OCI-M2 (cell line): ENCODE results near the gene ZNF565.
A peak's percentile ranks its signal among the peaks of the same experiment; 100 is the strongest.
"Not testable (repeated sequence)": the region's sequence is repeated elsewhere in the genome, so short reads cannot be mapped to it uniquely, and the experiment has no call there.

Source experiments
- DNase-seq: peaks from one replicate; lab custom pipeline; 2025; ENCODE audit not compliant: unreplicated experiment; lab: John Stamatoyannopoulos, UW

ZNF565 gene

DNA sequence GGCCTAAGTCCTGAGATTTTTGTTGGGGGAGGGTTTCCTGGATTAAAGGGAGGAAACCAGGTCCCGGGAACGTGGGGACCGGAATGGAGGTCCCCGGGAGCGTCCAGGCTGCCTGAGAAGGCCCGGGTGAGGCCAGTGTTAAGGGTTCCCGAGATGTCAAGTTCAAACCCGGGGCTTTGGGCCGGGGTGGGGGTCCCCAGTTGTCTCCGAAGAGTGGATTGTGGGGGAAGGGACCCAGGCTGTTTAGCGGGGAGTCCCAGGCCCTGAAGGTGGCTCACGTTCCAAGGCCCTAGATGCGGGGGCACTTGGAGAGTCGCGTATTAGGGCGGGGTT lies 62.5 kb downstream of the ZNF565 start:
- DNase-seq, result no peak

DNA sequence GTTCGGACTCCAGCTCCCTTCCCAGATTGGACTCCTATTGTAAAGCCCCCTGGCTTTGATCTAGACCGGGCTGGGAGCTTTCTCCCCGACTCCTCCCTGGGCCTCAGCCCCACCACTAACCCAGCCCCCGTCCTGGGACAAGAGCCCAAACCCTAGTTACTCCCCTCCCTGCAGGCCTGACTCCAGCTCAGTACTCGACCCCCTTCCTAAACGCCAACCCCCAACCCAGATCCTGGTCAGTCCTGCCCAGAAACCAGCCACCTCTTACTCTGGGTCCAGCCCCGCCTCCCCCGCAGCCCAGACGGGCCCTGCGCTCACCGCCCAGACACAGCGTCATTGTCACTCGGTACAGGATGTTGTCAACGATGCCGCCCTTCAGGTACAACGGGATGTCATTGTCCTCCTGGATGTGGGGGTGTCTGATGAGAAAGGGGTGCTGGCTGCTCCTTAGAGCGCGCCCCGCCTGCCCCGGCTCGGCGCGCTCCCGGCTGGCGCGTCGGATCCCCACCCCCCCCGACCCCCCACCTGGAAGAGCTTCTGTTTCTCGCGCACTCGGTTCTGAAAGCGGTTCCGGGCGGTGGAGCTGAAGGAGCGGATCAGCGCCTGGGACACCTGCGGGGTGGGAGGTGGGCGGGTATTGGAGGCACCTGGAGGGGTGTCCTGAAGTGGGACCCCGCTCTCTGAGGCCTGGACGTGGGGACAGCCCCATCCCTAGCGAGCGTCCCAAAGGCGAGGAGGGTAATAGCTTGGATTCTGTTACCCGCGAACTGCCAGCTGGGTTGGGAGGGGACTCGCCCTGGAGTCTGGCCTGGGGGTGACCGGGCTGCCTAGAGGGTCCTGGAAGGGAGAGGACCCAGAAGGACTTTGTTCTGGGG lies 63.1 kb downstream of the ZNF565 start:
- no peak for DNase-seq

DNA sequence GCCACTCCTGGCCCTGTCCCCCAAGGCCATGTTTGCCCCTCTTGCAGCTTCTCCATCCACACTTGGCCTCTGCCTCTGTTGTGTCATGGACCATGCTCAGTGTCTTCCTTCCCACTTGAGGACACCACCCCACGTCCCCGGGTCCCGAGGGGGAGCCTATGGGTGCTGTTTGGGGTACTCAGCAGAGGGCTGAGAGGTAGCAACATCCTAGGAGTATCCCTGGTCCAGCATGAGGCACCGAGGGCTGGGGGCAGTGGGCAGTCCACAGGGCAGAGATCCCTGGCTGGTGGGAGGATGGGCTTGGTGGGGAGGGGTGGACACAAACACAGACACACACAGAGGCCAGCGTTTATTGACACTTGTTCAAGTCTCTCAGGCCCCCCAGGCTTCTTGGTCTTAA lies 63.9 kb downstream of the ZNF565 start:
- DNase-seq, result no peak

DNA sequence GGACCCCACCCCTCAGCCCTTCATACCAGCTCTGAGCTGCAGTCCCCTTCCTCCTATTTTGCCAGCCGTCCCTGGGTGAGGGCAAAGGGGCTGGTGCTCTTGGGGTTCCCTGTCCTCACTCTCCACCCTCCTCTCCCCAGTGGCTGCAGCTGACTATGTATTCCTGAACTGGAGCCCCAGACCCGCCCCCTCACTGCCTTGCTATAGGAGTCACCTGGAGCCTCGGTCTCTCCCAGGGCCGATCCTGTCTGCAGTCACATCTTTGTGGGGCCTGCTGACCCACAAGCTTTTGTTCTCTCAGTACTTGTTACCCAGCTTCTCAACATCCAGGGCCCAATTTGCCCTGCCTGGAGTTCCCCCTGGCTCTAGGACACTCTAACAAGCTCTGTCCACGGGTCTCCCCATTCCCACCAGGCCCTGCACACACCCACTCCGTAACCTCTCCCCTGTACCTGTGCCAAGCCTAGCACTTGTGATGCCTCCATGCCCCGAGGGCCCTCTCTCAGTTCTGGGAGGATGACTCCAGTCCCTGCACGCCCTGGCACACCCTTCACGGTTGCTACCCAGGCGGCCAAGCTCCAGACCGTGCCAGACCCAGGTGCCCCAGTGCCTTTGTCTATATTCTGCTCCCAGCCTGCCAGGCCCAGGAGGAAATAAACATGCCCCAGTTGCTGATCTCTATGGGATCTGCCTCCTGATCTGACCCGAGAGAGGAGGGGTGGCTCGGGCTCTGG lies 64.6 kb downstream of the ZNF565 start:
- no peak for DNase-seq

DNA sequence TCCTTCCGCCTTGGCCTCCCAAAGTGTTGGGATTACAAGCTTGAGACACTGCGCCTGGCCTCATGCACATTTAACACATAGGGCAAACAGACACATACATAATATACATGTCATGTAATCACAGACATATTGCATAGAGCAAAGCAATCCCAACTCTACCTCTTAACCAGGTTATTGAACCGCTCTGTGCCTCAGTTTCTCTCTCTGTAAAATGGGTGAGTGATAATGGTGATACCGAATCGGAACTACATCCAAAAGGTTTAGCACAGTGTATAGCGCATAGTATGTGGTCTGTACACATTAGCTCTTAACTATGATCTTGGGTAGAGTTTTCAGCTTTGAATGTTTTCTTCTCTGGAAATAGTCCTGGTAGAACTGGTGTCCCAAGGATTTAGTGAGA lies 69.8 kb downstream of the ZNF565 start:
- no peak for DNase-seq

DNA sequence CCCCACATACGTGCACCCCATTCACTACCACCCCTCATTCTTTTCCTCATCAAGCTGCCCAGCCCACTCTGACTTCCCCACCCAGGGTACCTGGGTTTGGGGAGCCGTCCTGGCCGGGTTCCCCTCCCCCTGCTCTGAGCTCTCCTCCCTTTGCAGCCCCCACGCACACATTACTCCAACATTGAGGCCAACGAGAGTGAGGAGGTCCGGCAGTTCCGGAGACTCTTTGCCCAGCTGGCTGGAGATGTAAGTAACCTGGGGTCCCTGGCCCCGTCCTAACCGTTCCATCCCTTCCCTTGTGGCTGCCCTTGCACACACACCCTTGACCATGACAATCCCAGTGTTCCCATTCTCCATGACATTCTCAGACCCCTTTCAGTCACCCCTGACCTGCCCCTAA lies 72.0 kb downstream of the ZNF565 start:
- no peak for DNase-seq

DNA sequence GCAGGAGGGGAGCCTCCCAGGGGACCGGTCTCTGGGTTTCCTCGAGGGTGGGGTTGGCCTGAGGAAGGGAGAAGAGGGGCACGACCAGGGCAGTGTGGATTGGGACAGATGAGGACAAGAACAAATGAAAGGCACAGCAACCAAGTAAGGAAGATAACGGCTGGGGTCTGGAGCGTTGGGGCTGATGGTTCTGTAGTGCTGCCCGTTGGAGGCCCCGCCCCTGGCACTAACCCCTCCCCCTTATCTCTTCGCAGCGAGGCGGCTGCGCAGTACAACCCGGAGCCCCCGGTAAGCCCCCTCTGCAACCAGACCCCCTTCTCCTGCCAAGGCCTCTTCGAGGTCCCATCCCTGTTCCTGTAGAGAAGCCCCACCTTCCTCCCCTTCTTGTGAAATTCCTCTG lies 72.4 kb downstream of the ZNF565 start:
- no peak for DNase-seq

DNA sequence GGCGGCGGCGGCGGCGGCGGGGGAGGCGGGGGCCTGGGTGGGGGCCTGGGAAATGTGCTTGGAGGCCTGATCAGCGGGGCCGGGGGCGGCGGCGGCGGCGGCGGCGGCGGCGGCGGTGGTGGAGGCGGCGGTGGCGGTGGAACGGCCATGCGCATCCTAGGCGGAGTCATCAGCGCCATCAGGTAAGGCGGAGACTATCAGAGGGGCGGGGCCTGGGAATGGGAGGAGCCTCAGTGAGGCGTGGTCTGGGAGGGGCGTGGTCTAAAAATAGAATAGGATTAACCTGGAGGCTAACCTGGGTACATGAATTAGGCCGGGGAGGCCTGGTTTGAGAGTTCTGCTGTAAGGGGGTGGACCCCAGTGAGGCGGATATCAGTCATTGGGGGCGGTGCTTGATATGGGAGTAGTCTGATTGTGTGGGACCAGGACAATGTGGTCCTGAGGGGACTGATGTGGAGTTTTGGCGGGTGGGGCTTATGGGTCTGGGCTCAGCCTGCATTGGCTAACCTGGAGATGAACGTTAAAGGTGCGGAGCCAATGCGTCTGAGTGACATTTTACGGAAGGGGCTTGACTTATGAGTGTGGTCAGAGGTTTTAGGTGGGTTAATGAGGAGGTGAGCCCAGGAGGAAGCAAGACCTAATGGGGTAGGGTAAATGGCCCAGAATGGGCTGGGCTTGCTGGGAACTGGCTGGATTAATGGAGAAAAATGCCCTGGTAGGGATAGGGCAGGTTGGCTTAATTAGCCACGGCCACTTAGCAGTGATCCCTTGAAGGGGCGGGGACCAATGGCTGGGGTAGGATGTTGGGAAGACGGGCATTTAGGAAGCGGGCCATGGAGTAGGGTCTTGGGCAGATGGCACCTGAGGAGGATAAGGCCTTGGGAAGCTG lies 73.2 kb downstream of the ZNF565 start:
- peak; percentile 90 for DNase-seq

DNA sequence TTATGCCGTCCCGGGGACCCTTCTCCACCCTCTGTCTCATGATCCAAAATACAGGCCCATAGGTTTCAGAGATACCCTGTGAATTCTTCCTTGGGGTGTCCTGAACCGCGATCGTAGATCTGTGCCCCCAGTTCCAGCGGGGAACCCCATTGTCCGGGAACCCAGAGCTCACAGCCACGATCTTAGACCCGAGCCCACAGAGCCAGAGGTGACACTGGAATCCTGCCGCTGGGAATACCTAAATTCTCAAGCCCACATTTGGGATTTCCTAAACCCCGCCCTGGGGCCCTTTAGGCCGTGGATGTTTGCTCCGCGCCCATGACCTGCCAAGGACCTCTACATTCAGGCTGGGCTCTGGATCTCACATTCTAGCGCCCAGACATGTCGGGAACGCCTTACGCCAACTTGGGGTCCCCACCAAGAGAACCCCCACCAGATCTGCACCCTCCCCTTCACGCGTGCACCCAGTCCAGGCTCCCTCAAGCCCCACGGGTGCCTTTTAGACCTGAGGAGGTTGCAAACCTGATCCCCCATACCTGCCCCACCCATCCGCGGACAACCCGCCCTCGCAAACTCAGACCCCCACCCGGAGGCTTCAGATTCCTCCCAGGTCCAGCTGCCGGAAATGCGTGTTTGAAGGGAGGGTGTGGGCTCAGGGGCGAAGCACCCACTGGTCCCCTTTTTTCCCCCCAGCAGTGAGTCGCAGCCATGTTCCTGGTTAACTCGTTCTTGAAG lies 74.0 kb downstream of the ZNF565 start:
- peak; percentile 92 for DNase-seq

DNA sequence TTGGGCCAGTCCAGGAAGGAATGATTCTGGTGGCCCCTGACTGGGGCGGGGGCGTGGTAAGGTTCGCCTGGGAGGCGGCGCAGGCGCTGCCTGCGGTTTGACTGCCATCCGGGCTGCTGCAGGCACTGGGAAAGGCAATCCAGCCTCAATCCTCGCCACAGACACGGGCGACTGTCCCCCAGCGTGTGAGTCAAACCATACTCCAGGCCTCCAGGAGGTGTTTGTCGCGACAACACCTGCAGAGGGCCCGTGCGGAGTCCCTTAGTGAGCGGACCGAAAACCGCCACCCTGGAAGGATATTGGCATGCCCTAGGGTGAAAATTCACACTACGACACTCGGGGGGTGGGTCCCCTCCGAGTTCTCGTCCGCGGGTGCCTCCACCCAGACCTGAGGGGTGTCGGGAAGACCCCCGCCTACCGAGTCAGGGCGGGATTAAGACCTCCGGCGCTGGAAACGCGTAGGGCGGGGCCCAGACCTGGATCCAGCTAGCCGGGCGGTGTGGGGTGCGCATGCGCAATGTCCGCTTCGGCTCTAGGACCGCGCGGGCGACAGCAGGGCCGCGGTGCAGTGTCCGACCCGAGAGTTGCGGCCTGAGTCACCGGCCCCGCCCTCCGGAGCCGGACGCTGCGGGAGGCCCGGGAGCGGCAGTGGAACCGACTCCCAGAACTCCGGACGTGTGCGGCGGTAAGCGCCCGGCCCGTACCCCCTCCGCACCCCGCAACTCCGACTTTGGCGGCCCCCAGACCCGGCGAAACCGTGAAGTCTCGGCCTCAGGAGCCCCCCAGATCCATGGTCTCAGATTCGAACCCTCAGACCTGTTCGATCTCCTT lies 74.8 kb downstream of the ZNF565 start, which contains the start of gene CAPNS1:
CAPNS1 (plus strand) TSS at position 594 of the 831 bp plus-strand sequence. CDS start 946 bp downstream, outside the sequence.
- peak; percentile 99 for DNase-seq

DNA sequence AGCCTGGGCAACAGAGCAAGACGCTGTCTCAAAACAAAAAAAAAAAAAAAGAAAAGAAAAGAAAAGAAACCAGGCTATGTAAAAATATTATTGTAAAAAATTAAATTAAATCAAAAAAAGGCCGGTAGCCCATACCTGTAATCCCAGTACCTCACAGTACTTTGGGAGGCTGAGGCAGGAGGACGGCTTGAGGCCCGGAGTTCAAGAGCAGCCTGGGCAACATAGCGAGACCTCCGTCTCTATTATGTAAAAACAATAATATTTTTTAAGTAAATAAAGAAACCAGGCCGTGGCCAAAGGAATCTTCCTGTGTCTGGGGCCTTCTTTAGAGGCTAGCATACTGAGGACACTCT lies 75.4 kb downstream of the ZNF565 start:
- no peak for DNase-seq

DNA sequence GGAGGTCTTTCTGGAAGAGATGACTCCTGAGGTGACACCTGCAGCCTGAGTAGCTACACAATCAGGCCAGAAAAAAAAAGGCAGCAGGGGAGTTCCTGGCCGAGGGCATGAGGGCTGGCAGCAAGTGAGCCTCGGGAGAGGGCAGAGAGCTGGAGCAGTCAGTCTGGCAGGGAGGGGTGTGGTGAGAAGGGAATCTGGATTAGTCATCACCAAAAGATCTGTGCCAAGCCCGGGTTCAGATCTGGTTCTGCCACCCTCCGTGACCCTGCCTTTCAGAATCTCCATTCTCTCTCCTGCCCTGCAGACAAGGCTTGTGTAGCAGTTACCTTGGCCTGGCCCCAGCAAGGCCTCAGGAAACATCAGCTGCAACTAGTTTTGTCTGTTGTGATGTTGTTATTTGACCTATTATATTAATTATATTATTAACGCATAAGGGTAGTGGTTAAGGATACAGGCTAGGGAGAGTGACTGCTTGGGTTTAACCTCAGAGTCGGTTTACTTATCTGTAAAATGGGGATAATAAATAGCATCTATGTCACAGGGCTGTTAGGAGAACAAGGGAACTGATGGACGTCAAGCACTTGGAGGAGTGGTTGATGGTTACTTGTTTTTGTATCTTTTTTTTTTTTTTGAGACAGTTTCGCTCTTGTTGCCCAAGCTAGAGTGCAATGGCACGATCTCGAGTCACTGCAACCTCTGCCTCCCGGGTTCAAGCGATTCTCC lies 77.3 kb downstream of the ZNF565 start:
- no peak for DNase-seq

DNA sequence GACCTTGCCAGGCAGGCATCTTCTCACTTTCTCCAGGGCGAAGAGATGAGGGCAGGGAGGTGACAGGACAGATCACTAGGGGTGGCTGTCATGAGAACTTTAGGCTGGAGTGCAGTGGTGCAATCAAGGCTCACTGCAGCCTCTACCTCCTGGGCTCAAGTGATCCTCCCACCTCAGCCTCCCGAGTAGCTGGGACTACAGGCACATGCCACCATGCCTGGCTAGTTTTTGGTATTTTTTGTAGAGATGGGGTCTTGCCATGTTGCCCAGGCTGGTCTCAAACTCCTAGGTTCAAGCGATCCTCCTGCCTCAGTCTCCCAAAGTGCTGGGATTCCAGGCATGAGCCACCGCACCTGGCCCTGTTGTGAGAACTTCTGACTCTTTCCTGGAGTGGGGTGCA lies 79.6 kb downstream of the ZNF565 start:
- DNase-seq, result not testable (repeated sequence)
